NCI-H2107 (cell line): ENCODE measurements around the gene TTYH2.

Experiments
- DNase-seq: peaks from one replicate; lab custom pipeline; 2025; lab: John Stamatoyannopoulos, UW

The TTYH2 gene

DNA sequence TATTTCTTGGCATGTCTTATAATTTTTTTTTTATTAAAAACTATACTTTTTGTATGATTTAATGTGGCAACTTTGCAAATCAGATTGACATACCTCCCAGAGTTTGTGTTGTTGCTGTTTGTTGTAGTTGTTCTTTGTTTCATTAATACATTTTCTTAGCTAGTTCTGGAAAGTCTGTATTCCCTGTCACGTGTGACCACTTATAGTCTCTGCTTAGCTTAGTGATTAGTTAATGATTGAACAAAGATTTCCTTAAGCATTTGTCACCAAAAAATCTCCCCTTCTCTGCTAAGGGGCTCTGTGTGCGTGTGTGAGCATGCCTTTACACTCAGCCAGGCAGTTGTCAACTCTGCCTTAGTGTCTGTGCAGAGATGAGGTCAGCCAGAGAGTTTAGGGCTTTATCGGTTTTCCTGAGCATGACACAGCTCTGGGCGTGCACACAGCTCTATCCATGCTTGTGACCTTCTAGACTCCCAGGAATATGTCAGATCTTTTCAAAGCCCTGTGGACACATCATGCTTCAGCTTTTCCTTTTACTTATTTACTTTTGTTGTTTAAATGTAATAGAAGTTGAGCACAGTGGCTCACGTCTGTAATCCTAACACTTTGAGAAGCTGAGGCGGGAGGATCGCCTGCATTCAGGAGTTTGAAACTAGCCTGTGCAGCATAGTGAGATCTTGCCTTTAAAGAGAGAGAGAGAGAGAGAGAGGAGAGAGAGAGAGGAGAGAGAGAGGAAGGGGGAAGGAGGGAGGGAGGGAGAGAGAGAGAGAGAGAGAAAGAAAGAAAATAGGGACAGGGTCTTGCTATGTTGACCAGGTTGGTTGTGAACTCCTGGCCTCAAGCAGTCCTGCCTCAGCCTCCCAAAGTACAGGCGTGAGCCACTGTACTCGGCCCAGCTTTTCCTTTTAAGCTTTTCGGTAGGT is 82.5 kb downstream of the TTYH2 start:
- DNase-seq: no peak

DNA sequence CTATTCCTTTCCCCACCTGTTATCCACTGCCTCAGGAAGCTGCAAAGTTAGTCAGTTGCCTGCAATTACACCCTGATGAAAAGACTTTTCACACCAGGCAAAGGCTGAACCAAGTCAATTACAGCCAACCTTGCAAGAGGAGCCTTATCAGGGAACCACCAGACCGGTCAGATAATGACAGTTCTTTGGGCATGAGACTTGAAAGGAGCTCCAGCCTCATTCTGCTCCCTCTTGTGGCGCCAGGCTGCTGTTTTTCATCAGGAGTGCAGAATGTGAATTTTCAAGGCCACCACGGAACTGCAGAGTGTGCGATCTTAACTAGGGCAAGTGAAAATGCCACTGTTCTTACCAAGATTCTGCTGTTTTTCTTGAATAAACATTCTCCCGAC is 83.2 kb downstream of the TTYH2 start:
- DNase-seq: no peak

DNA sequence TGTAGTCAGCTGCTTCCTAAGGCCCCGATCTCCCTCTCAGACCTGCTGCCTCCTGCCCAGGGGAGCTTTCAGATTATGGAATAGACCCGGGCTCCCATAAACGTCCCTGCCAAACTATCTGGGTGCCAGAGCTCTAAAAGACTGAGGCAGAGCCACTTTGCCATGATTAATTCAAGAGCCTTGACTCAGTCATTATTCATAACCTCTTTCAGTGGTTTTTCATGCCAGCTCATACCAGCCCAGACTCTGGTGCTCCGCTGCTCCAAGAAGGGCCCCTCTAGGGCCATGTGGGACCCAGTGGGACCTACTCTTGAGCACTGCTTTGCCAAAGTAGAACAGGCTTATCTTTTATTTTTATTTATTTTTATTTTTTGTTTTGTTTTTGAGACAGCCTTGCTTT is 84.6 kb downstream of the TTYH2 start:
- no peak for DNase-seq

DNA sequence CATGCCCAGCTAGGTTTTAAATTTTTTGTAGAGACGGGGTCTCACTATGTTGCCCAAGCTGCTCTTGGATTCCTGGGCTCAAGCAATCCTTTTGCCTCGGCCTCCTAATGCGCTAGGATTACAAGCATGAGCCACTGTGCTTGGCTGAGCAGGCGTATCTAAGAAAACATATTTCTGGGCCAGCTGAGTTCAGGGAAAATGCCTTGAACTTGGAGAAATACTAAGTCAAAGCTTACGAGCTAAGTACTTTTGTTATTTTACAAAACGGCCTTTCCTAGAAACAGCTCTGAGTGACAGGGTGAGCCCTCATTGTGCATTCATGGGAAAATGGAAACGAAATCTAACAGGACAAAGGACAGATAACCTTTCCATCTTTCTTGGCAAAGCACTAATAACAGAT is 85.4 kb downstream of the TTYH2 start:
- no peak for DNase-seq

DNA sequence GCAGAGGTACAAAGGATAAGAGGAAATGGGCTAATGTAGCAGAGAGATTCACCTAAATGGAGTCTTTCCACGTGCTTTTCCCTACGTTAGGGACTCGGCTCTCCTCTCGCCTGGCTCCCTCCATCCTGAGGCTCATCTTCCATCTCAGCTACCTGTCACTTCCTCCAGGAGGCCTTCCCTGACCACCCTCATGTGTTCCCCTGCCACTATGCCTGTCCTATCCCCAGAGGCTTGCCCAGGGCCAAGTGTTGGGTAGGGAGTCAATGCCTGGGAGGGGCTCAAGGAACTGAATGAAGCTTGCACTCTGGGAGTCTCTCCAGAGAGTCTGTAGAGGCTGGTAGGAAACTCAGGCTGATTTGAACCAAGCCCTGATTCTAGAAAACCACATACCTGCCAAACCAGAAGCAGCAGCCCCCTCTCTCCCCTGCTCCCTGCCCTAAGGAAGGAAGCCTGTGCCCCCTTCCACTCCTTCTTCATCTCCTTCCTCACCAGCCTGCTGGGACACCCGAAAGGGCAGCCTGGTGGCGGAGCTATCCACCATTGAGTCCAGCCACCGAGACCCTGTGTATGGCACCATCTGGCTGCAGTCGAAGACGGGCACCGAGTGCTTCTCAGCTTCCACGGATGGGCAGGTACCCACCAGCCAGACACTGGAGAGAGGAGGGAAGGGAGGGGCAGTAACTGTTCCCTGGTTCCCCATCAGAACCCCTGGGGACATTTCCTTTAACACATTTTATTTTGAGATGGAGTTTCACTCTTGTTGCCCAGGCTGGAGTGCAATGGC is 86.0 kb downstream of the TTYH2 start:
- DNase-seq: no peak

DNA sequence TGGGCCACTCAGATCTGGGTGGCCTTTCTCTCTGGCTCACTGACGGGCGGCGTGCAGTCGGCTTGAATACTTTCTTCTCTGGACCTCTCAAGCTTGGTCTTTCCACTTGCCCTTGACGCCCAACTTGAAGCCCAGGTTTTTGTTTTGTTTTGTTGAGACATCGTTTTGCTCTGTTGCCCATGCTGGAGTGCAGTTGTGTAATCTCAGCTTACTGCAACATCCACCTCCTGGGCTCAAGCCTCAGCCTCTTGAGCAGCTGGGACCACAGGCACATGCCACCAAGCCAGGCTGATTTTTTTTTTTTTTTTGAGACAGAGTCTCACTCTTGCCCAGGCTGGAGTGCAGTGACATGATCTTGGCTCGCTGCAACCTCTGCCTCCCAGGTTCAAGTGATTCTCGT is 89.9 kb downstream of the TTYH2 start:
- DNase-seq: no peak

DNA sequence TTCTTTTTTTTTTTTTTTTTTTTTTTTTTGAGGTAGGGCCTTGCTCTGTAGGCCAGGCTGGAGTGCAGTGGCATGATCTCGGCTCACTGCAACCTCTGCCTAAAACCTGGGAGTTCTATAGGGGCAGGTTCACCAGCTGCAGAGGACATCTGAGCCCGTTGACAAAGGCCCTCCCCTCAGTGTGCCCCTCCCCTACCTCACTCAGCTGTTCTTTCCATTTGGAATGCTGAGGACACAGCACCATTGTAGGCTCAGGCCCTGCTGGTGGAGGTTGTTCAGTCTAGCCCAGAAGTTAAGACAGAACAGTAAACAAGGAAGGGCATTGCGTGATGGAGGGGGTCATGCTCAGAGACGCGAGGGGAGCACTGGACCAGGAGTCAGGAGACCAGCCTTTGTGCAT is 90.8 kb downstream of the TTYH2 start:
- DNase-seq: no peak

DNA sequence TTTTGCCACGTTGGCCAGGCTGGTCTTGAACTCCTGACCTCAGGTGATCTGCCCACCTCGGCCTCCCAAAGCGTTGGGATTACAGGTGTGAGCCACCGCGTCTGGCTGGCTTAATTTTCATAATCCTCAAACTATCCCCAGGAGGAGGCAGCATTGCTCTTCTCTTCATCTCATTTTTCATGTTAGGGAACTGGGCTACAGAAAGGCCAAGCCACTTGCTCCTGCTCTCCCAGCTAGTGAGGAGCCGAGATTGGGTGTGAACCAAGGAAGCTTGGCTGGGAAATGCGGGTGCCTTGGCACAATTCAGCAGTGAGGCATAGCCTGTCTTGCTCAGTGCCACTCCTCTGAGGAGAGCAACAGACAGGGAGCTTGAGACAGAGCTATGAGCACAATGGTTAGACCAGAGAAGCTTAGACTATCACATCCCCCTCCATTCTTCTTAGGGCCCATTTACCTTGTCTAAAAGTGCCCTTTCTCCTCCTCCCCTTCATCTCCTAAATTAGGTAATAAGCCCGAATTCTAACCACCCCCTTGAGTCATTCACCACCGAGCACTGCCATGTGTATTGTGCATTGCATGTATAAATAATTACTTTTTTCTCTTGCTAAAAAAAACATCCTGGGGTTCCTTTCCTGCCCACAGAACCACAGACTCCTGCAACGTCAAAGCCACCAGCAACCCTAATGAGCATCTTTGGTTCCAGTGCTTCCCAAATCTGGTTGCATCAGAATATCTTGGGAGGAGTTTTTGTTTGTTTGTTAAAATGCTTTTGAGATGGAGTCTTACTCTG is 92.7 kb downstream of the TTYH2 start:
- DNase-seq: no peak

DNA sequence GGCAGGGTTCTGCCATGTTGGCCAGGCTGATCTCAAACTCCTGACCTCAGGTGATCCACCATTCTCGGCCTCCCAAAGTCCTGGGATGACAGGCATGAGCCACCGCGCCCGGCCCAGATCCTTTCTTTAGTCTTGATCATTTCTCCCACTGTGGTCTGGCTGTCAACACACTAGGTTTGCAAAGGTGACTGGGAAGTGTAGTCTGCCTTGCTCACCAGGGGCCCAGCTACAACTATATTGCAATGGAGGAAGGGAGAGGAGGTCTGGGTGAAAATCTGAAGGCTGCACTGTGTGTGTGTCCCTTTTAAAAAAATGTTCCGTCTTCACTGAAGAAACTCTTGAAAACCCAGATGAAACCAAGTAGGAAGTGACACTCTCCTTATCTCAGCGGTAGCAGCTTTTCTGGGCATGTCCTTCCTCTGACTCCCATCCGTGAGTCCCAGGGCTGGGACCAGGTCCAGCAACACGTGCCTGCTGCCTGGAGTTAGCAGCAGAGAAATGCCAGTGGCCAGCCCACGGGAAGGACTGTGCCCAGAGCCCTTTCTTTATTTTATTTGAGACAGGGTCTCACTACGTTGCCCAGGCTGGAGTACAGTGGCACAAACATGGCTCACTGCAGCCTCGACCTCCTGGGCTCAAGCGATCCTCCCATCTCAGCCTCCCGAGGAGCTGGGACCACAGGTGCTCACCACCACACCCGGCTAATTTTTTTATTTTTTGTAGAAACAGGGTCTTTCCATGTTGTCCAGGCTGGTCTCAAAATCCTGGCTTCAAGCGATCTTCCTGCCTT is 94.8 kb downstream of the TTYH2 start:
- DNase-seq: no peak

DNA sequence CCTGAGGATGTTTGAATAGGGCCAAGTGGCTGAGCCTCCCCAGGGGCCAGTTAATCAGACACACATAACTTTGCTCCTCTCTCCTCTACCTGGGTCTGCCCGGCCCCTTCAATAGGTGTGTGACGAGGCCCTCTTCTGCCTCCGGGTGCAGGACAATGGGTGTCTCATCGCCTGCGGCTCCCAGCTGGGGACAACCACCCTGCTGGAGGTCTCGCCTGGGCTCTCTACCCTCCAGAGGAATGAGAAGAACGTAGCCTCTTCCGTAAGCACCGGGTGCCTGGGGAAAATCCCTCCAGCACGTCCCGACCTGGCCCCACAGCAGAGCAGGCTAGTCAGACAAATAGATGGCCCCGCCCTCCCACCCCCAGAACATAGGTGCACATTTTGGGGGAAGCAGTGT is 96.5 kb downstream of the TTYH2 start:
- DNase-seq: no peak
